Mammary epithelial cell (primary cell): ENCODE results near the gene GLCE.

ENCODE experiments used
- CTCF ChIP-seq, 2 donors: IDR thresholded peaks in 1 of 2; conservative IDR thresholded peaks in 1 of 2; 2 replicates each; pipeline ENCODE4 v1.5.1; 2011 to 2012; ENCODE audit warnings: inconsistent platforms in 2 of 2, low read length in 2 of 2, mild to moderate bottlenecking in 2 of 2, control low read depth in 1 of 2, low read depth in 1 of 2; ENCODE audit not compliant: insufficient read depth in 1 of 2; ENCODE audit errors: extremely low read depth in 1 of 2
- EZH2 ChIP-seq: IDR thresholded peaks from 2 replicates; pipeline ENCODE4 v1.6.1; 2012; ENCODE audit warnings: low read length, inconsistent platforms, borderline replicate concordance

- no peak for TF ChIP-seq CTCF (conservative IDR thresholded peaks at IDR 0.05 in 1 of 2, IDR thresholded peaks at IDR 0.05 in 1 of 2; ENCODE audit: extremely low read depth in 1 of 2, insufficient read depth in 1 of 2, low read depth in 1 of 2, low read length in 2 of 2)
- no peak for TF ChIP-seq EZH2
These were observed 9.6 kb upstream of the GLCE start for GRCh38 chr15:69150841-69151240.
